CD14-positive monocyte (primary cell): ENCODE data around the gene SKOR2. TPM values are rescaled to one million over a fixed set of nuclear protein-coding genes. Genes with fewer than 3 reads are reported as not detected.

Experiments used
- DNase-seq, 3 donors: peaks; one replicate each; pipeline ENCODE4 v3.0.0-alpha.2; 2011 to 2022
- H2AFZ ChIP-seq: 2 replicates; pipeline ENCODE4 v1.6.0; 2012; ENCODE audit warnings: mild to moderate bottlenecking, low read depth, low read length, inconsistent platforms; ENCODE audit not compliant: insufficient read depth, poor library complexity, severe bottlenecking
- H3K27ac ChIP-seq, 2 donors: 1 replicate in 1 of 2; 2 replicates in 1 of 2; pipeline ENCODE4 v1.5.1; 2012 to 2013; ENCODE audit warnings: low read length in 2 of 2, control low read depth in 1 of 2, inconsistent platforms in 1 of 2, low read depth in 1 of 2, mild to moderate bottlenecking in 1 of 2
- H3K27me3 ChIP-seq, 2 donors: one replicate each; pipeline versions ENCODE4 v1.6.0 to v1.6.1; 2011 to 2013; ENCODE audit warnings: low read length in 2 of 2; ENCODE audit not compliant: control insufficient read depth in 2 of 2, insufficient read depth in 2 of 2
- H3K36me3 ChIP-seq, 2 donors: replicated peaks in 1 of 2; 1 replicate in 1 of 2; 2 replicates in 1 of 2; pipeline versions ENCODE4 v1.5.1 to v1.6.1; 2012 to 2013; ENCODE audit warnings: low read length in 2 of 2, control low read depth in 1 of 2, inconsistent platforms in 1 of 2, mild to moderate bottlenecking in 1 of 2; ENCODE audit not compliant: insufficient read depth in 2 of 2, control insufficient read depth in 1 of 2
- H3K4me1 ChIP-seq, 2 donors: 1 replicate in 1 of 2; 2 replicates in 1 of 2; pipeline versions ENCODE4 v1.5.1 to v1.6.1; 2012 to 2013; ENCODE audit warnings: low read length in 2 of 2, control low read depth in 1 of 2, inconsistent platforms in 1 of 2, mild to moderate bottlenecking in 1 of 2, moderate library complexity in 1 of 2; ENCODE audit not compliant: insufficient read depth in 2 of 2, control insufficient read depth in 1 of 2
- H3K4me2 ChIP-seq: replicated peaks from 2 replicates; pipeline ENCODE3; 2012; ENCODE audit warnings: low read length, moderate library complexity, mild to moderate bottlenecking; ENCODE audit not compliant: poor library complexity, severe bottlenecking; ENCODE audit errors: extremely low read depth
- H3K4me3 ChIP-seq, 3 experiments: fragments of 200-600 bp in 1 of 3; sonication (generic) in 1 of 3; replicated peaks in 1 of 3; 1 replicate in 2 of 3; 2 replicates in 1 of 3; pipeline ENCODE4 v1.5.1; 2011 to 2013; ENCODE audit warnings: low read length in 3 of 3, mild to moderate bottlenecking in 3 of 3, control low read depth in 2 of 3, low read depth in 2 of 3, inconsistent platforms in 1 of 3, moderate library complexity in 1 of 3
- H3K79me2 ChIP-seq: 2 replicates; pipeline ENCODE4 v1.6.0; 2012; ENCODE audit warnings: mild to moderate bottlenecking, control low read depth, inconsistent platforms, low read length, moderate library complexity; ENCODE audit not compliant: insufficient read depth
- H3K9ac ChIP-seq: 2 replicates; pipeline ENCODE4 v1.6.0; 2017; ENCODE audit warnings: low read length, mild to moderate bottlenecking; ENCODE audit not compliant: insufficient read depth, poor library complexity, severe bottlenecking
- H3K9me3 ChIP-seq, 2 donors: replicated peaks in 1 of 2; 1 replicate in 1 of 2; 2 replicates in 1 of 2; pipeline versions ENCODE4 v1.5.1 to v1.6.1; 2012 to 2013; ENCODE audit warnings: low read length in 2 of 2, control low read depth in 1 of 2; ENCODE audit not compliant: control insufficient read depth in 1 of 2, insufficient read depth in 1 of 2
- H4K20me1 ChIP-seq: 2 replicates; pipeline ENCODE4 v1.6.0; 2012; ENCODE audit warnings: mild to moderate bottlenecking, low read length, control low read depth, moderate library complexity; ENCODE audit not compliant: insufficient read depth
- H3K27ac Mint-ChIP-seq, 7 donors: one replicate each; pipeline ENCODE4 v1.8.0; 2020; ENCODE audit warnings: mild to moderate bottlenecking in 7 of 7, mixed read lengths in 7 of 7, moderate library complexity in 6 of 7, inconsistent platforms in 2 of 7
- H3K27me3 Mint-ChIP-seq, 3 donors: one replicate each; pipeline ENCODE4 v1.8.0; 2021 to 2022; ENCODE audit warnings: low read depth in 3 of 3, mild to moderate bottlenecking in 3 of 3, mixed read lengths in 3 of 3, moderate library complexity in 3 of 3, inconsistent platforms in 1 of 3
- H3K36me3 Mint-ChIP-seq, 2 donors: one replicate each; pipeline ENCODE4 v1.8.0; 2020; ENCODE audit warnings: mixed read lengths in 2 of 2, inconsistent platforms in 1 of 2, mild to moderate bottlenecking in 1 of 2
- H3K4me1 Mint-ChIP-seq: one replicate; pipeline ENCODE4 v1.8.0; 2020; ENCODE audit warnings: mild to moderate bottlenecking, mixed read lengths
- H3K4me3 Mint-ChIP-seq, 2 donors: one replicate each; pipeline ENCODE4 v1.8.0; 2020; ENCODE audit warnings: mild to moderate bottlenecking in 2 of 2, mixed read lengths in 2 of 2, moderate library complexity in 1 of 2
- H3K9me3 Mint-ChIP-seq, 7 donors: one replicate each; pipeline ENCODE4 v1.8.0; 2020 to 2022; ENCODE audit warnings: mixed read lengths in 7 of 7, mild to moderate bottlenecking in 6 of 7, moderate library complexity in 6 of 7, inconsistent platforms in 2 of 7
- WGBS: methylation state at CpG from one replicate; pipeline ENCODE4 v1.1.5; 2013; ENCODE audit warnings: missing lambda C conversion rate; ENCODE audit not compliant: insufficient coverage; 5-methylcytosine and 5-hydroxymethylcytosine counted together
- intact Hi-C, 2 donors: fragments of 100-400 bp; cut with micrococcal nuclease; formaldehyde crosslinking; loops; one replicate each; pipeline versions ENCODE4 v1.15.0 to v1.15.1; 2023
- polyA plus RNA-seq, 3 donors: library from polyadenylated mRNA; depleted of rRNA in 1 of 3; unstranded in 2 of 3; stranded (reverse) in 1 of 3; fragments of 300-500 nt in 2 of 3; fragments of >200 nt in 1 of 3; fragmentation: Illumina TruSeq in 2 of 3; gene quantifications; 1 replicate in 2 of 3; 2 replicates in 1 of 3; pipeline ENCODE4 v1.2.3, GENCODE V29; 2012 to 2021
- TF ChIP-seq, protein P1 (sequence below): fragments of 200-600 bp; IDR thresholded peaks from one replicate; pipeline ENCODE4 v1.8.0; 2022; ENCODE audit warnings: antibody characterized with exemption, mild to moderate bottlenecking

Gene SKOR2
- polyA plus RNA-seq, 3 donors: not detected

DNA sequence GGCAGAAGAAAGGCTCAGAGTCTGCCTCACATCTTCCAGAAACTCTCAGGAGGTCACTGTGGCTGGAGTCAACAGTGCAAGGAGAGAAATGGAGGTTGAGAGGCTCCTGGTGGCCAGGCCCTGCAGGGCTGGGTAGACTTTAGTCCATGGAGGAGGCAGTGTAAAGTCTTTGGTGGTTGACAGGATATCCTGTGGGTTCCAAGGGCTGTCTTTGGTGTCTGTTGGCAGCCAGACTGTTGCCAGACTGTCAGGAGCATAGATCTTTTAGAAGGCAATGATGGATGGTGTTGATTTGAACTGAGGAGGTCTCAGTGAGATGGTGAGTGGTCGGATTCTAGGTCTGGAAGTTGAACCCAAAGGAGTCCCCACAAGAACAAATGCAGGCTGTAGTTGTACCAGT lies 45.0 kb upstream of the SKOR2 start:
- WGBS: no CpG with 5 or more reads among the region's 1 CpG
- no peaks in the 10 kb centered on the region for H3K36me3 Mint-ChIP-seq
- no peak overlapping the region for H3K4me3 Mint-ChIP-seq
- no peak for DNase-seq
- H3K4me3 ChIP-seq: no peak overlapping the region
- no peak overlapping the region for H3K27ac ChIP-seq
- TF ChIP-seq, protein P1, sequence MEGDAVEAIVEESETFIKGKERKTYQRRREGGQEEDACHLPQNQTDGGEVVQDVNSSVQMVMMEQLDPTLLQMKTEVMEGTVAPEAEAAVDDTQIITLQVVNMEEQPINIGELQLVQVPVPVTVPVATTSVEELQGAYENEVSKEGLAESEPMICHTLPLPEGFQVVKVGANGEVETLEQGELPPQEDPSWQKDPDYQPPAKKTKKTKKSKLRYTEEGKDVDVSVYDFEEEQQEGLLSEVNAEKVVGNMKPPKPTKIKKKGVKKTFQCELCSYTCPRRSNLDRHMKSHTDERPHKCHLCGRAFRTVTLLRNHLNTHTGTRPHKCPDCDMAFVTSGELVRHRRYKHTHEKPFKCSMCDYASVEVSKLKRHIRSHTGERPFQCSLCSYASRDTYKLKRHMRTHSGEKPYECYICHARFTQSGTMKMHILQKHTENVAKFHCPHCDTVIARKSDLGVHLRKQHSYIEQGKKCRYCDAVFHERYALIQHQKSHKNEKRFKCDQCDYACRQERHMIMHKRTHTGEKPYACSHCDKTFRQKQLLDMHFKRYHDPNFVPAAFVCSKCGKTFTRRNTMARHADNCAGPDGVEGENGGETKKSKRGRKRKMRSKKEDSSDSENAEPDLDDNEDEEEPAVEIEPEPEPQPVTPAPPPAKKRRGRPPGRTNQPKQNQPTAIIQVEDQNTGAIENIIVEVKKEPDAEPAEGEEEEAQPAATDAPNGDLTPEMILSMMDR: no peak
- no peaks in the 10 kb centered on the region for H4K20me1 ChIP-seq
- H3K4me1 ChIP-seq: no peaks in the 10 kb centered on the region
- peaks cover 0 to 2% (median 0%) of the 10 kb centered on the region in 3 donors for H3K27me3 Mint-ChIP-seq
- H3K27me3 ChIP-seq: no peaks in the 10 kb centered on the region
- intact Hi-C loops: no loop called here
- peaks cover 3 to 9% (median 5%) of the 10 kb centered on the region in 7 donors for H3K9me3 Mint-ChIP-seq
- H3K4me2 ChIP-seq: no peak overlapping the region
- H3K9me3 ChIP-seq: no peaks in the 10 kb centered on the region
- no peak overlapping the region for H2AFZ ChIP-seq
- no peaks in the 10 kb centered on the region for H3K4me1 Mint-ChIP-seq
- H3K9ac ChIP-seq: no peak overlapping the region
- H3K27ac Mint-ChIP-seq: no peak overlapping the region
- H3K36me3 ChIP-seq: no peaks in the 10 kb centered on the region
- H3K79me2 ChIP-seq: no peaks in the 10 kb centered on the region

DNA sequence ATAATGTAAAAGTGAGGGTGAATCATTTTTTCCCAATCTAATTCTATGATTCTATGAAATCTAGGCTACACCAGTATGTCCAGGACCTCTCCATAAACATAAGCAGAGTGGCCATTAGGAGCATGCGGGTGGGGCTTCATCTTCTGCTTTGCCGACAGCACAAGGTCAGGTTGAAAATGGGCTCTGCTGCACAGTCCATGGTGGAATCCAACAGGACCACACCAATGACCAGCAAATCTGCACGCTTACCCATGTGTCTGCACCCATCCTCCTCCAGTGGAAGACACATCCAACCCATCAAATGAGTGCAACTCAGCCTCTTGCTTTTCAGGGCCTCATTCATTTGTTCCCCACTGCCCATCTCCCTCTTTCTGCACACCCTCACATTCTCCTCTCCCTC lies 43.3 kb upstream of the SKOR2 start:
- no peak overlapping the region for H3K4me2 ChIP-seq
- no peaks in the 10 kb centered on the region for H3K9me3 ChIP-seq
- no peaks in the 10 kb centered on the region for H3K27me3 ChIP-seq
- no peaks in the 10 kb centered on the region for H4K20me1 ChIP-seq
- H3K79me2 ChIP-seq: no peaks in the 10 kb centered on the region
- H2AFZ ChIP-seq: no peak overlapping the region
- no peak overlapping the region for H3K4me3 ChIP-seq
- Mint-ChIP-seq H3K36me3 (no peaks in the 10 kb centered on the region), H3K9me3 (peaks cover 0 to 4% (median 2%) of the 10 kb centered on the region in 7 donors), H3K27ac (peak overlapping the region in 1 of 7 donors; percentile 16), H3K4me1 (no peaks in the 10 kb centered on the region), H3K4me3 (no peak overlapping the region), H3K27me3 (no peaks in the 10 kb centered on the region)
- no peaks in the 10 kb centered on the region for H3K4me1 ChIP-seq
- WGBS: 92% methylated on average over 3 of the region's 3 CpGs
- no peak overlapping the region for H3K27ac ChIP-seq
- no peak for DNase-seq
- TF ChIP-seq, protein P1: no peak
- intact Hi-C loops: no loop called here
- H3K9ac ChIP-seq: no peak overlapping the region
- H3K36me3 ChIP-seq: no peaks in the 10 kb centered on the region
